HG03571 (cell line): ENCODE measurements around the gene PPP1CB.
"Not testable (repeated sequence)": the region's sequence is repeated elsewhere in the genome, so short reads cannot be mapped to it uniquely, and the experiment has no call there.

Experiments used
- ATAC-seq: cut with Tn5 transposase; IDR thresholded peaks from one replicate; pipeline ENCODE4 v1.9.1; 2021; ENCODE audit not compliant: unreplicated experiment

The PPP1CB gene

GRCh38 chr2:28772351-28772750, 20.7 kb downstream of the PPP1CB start:
- ATAC-seq = no peak

GRCh38 chr2:28776471-28776870, 24.8 kb downstream of the PPP1CB start:
- ATAC-seq = no peak

- no peak for ATAC-seq
These were observed 26.8 kb downstream of the PPP1CB start for GRCh38 chr2:28778392-28778791.

GRCh38 chr2:28779001-28779400, 27.4 kb downstream of the PPP1CB start:
- no peak for ATAC-seq

GRCh38 chr2:28780496-28780895, 28.9 kb downstream of the PPP1CB start:
- no peak for ATAC-seq

GRCh38 chr2:28782423-28782822, 30.8 kb downstream of the PPP1CB start:
- ATAC-seq = no peak

- not testable (repeated sequence) for ATAC-seq
These were observed 32.9 kb downstream of the PPP1CB start for GRCh38 chr2:28784570-28784969.

GRCh38 chr2:28796620-28797019, 45.0 kb downstream of the PPP1CB start:
- ATAC-seq = no peak

- ATAC-seq = no peak
These were observed 50.1 kb downstream of the PPP1CB start for GRCh38 chr2:28801726-28802125.

GRCh38 chr2:28802975-28803429, 51.4 kb downstream of the PPP1CB start:
- no peak for ATAC-seq

- ATAC-seq = no peak
These were observed 58.3 kb downstream of the PPP1CB start for GRCh38 chr2:28809927-28810326.

GRCh38 chr2:28810384-28811285, 59.0 kb downstream of the PPP1CB start, which contains the start of gene SPDYA:
Gene SPDYA (plus strand): TSS chr2:28810834. CDS start chr2:28816015, 5,181 bp downstream.
- peak; percentile 78 for ATAC-seq

GRCh38 chr2:28818053-28818452, 66.4 kb downstream of the PPP1CB start:
- no peak for ATAC-seq

GRCh38 chr2:28821295-28821958, 69.8 kb downstream of the PPP1CB start:
- ATAC-seq = no peak

- no peak for ATAC-seq
These were observed 70.4 kb downstream of the PPP1CB start for GRCh38 chr2:28822036-28822435.

GRCh38 chr2:28824207-28824606, 72.6 kb downstream of the PPP1CB start:
- ATAC-seq = no peak

GRCh38 chr2:28824870-28825269, 73.2 kb downstream of the PPP1CB start:
- ATAC-seq = no peak

- ATAC-seq = no peak
These were observed 76.8 kb downstream of the PPP1CB start for GRCh38 chr2:28828382-28828781.

GRCh38 chr2:28833740-28834470, 82.3 kb downstream of the PPP1CB start:
- no peak for ATAC-seq

GRCh38 chr2:28835781-28836180, 84.2 kb downstream of the PPP1CB start:
- no peak for ATAC-seq

GRCh38 chr2:28838971-28839370, 87.3 kb downstream of the PPP1CB start:
- no peak for ATAC-seq
